Common myeloid progenitor, CD34-positive (primary cell): ENCODE data around the gene RAPGEF6.

Experiments
- CTCF ChIA-PET: fragments of 350-600 bp; sonication (Branson Sonifier 250); formaldehyde crosslinking; loops from one replicate; lab custom pipeline; 2021; ENCODE audit warnings: antibody characterized with exemption; lab: Charles Lee
- POLR2A ChIA-PET: fragments of 350-600 bp; sonication (Branson Sonifier 250); formaldehyde crosslinking; loops from one replicate; lab custom pipeline; 2021; ENCODE audit warnings: antibody characterized with exemption; lab: Charles Lee
- DNase-seq, 3 donors: peaks; one replicate each; pipeline versions ENCODE4 v3.0.0 to v3.0.0-alpha.2; 2013
- H3K27ac ChIP-seq, 2 experiments: 1 replicate in 1 of 2; 2 replicates in 1 of 2; pipeline ENCODE4 v1.7.0; 2013; ENCODE audit warnings: inconsistent platforms in 2 of 2, low read length in 2 of 2, mild to moderate bottlenecking in 2 of 2, low read depth in 1 of 2, moderate library complexity in 1 of 2; ENCODE audit not compliant: severe bottlenecking in 2 of 2, insufficient read depth in 1 of 2, poor library complexity in 1 of 2
- H3K27me3 ChIP-seq, 5 experiments: replicated peaks in 2 of 5; 1 replicate in 3 of 5; 2 replicates in 2 of 5; pipeline versions ENCODE4 v1.6.1 to v1.7.0; 2013; ENCODE audit warnings: low read length in 4 of 5, mild to moderate bottlenecking in 2 of 5, moderate library complexity in 2 of 5, inconsistent platforms in 1 of 5; ENCODE audit not compliant: insufficient read depth in 5 of 5, control insufficient read depth in 4 of 5
- H3K36me3 ChIP-seq, 4 experiments: 1 replicate in 2 of 4; 2 replicates in 2 of 4; pipeline versions ENCODE4 v1.6.1 to v1.7.0; 2013; ENCODE audit warnings: low read length in 3 of 4, control low read depth in 1 of 4, mild to moderate bottlenecking in 1 of 4; ENCODE audit not compliant: control insufficient read depth in 4 of 4, insufficient read depth in 4 of 4
- H3K4me1 ChIP-seq, 4 experiments: 1 replicate in 3 of 4; 2 replicates in 1 of 4; pipeline versions ENCODE4 v1.6.1 to v1.7.1; 2013; ENCODE audit warnings: low read length in 3 of 4, mild to moderate bottlenecking in 3 of 4, control low read depth in 1 of 4, inconsistent platforms in 1 of 4, moderate library complexity in 1 of 4; ENCODE audit not compliant: control insufficient read depth in 4 of 4, insufficient read depth in 4 of 4; ENCODE audit errors: control extremely low read depth in 1 of 4
- H3K4me3 ChIP-seq, 7 experiments: 1 replicate in 4 of 7; 2 replicates in 3 of 7; pipeline versions ENCODE4 v1.5.1 to v1.7.0; 2013; ENCODE audit warnings: mild to moderate bottlenecking in 7 of 7, low read length in 6 of 7, moderate library complexity in 6 of 7, inconsistent platforms in 2 of 7, low read depth in 2 of 7, control low read depth in 1 of 7; ENCODE audit not compliant: insufficient read depth in 4 of 7, control insufficient read depth in 1 of 7; ENCODE audit errors: extremely low read depth in 1 of 7
- H3K9me3 ChIP-seq, 5 experiments: 1 replicate in 4 of 5; 2 replicates in 1 of 5; pipeline versions ENCODE4 v1.6.1 to v1.7.1; 2013; ENCODE audit warnings: low read length in 4 of 5, mild to moderate bottlenecking in 2 of 5, inconsistent platforms in 1 of 5, low read depth in 1 of 5, moderate library complexity in 1 of 5; ENCODE audit not compliant: control insufficient read depth in 4 of 5, insufficient read depth in 2 of 5; ENCODE audit errors: control extremely low read depth in 1 of 5
- WGBS: methylation state at CpG from one replicate; pipeline ENCODE4 v1.1.5; 2013; ENCODE audit not compliant: insufficient coverage; 5-methylcytosine and 5-hydroxymethylcytosine counted together

Gene RAPGEF6

GRCh38 chr5:131613423-131613822 is 21.6 kb downstream of the RAPGEF6 start:
- Histone ChIP-seq H3K27me3 (no peaks in the 10 kb centered on the region), H3K9me3 (peaks cover 0 to 6% (median 0%) of the 10 kb centered on the region in 5 experiments), H3K27ac (no peak overlapping the region), H3K4me1 (peaks cover 5 to 9% (median 6%) of the 10 kb centered on the region in 4 experiments), H3K4me3 (no peak overlapping the region), H3K36me3 (peaks cover 0 to 10% (median 4%) of the 10 kb centered on the region in 4 experiments)
- DNase-seq = no peak
- ChIA-PET CTCF (interaction anchor here (1.1 to 1.7 kb wide), 3 partner anchors 17 to 394 kb away, joined by 3 to 4 read pairs (median 3); no protein-coding TSS in a partner anchor), POLR2A (no interaction called here)

- 91% methylated on average over 1 of the region's 2 CpGs for WGBS
- H3K27ac ChIP-seq = no peak overlapping the region
- peaks cover 0 to 6% (median 0%) of the 10 kb centered on the region in 5 experiments for H3K9me3 ChIP-seq
Measured at GRCh38 chr5:131611064-131611381, 24.0 kb downstream of the RAPGEF6 start.

GRCh38 chr5:131610198-131611063 is 24.6 kb downstream of the RAPGEF6 start:
- Histone ChIP-seq H3K4me3 (no peak overlapping the region), H3K9me3 (peaks cover 0 to 6% (median 0%) of the 10 kb centered on the region in 5 experiments), H3K4me1 (peaks cover 0 to 3% (median 0%) of the 10 kb centered on the region in 4 experiments), H3K27me3 (no peaks in the 10 kb centered on the region), H3K36me3 (peaks cover 0 to 10% (median 4%) of the 10 kb centered on the region in 4 experiments), H3K27ac (no peak overlapping the region)
- ChIA-PET CTCF (interaction anchor here (1.3 to 3.4 kb wide), 3 partner anchors 15 to 397 kb away, joined by 3 to 7 read pairs (median 7); no protein-coding TSS in a partner anchor), POLR2A (interaction anchor here (0.6 kb wide), 1 partner anchor 172 kb away, joined by 4 read pairs; no protein-coding TSS in a partner anchor)
- WGBS = 96% methylated on average over 3 of the region's 6 CpGs
- no peak for DNase-seq

More at GRCh38 chr5:131611064-131611381, 24.0 kb downstream of the RAPGEF6 start:
- Histone ChIP-seq H3K4me3 (no peak overlapping the region), H3K27me3 (no peaks in the 10 kb centered on the region), H3K4me1 (peaks cover 0 to 6% (median 2%) of the 10 kb centered on the region in 4 experiments), H3K36me3 (peaks cover 0 to 10% (median 4%) of the 10 kb centered on the region in 4 experiments)
- DNase-seq = no peak
- POLR2A ChIA-PET = interaction anchor here (0.6 kb wide), 1 partner anchor 171 kb away, joined by 4 read pairs; no protein-coding TSS in a partner anchor
- CTCF ChIA-PET = interaction anchor here (1.3 to 3.4 kb wide), 3 partner anchors 16 to 396 kb away, joined by 3 to 7 read pairs (median 7); no protein-coding TSS in a partner anchor

- WGBS = no CpG with 5 or more reads among the region's 1 CpG
- H3K9me3 ChIP-seq = peaks cover 0 to 4% (median 0%) of the 10 kb centered on the region in 5 experiments
- no peak overlapping the region for H3K4me3 ChIP-seq
- DNase-seq = no peak
- POLR2A ChIA-PET = no interaction called here
- H3K27me3 ChIP-seq = no peaks in the 10 kb centered on the region
- H3K27ac ChIP-seq = no peak overlapping the region
- CTCF ChIA-PET = interaction anchor here (1.3 to 3.4 kb wide), 3 partner anchors 14 to 398 kb away, joined by 3 to 7 read pairs (median 7); no protein-coding TSS in a partner anchor
- peaks cover 0 to 6% (median 4%) of the 10 kb centered on the region in 4 experiments for H3K36me3 ChIP-seq
- peaks cover 0 to 3% (median 0%) of the 10 kb centered on the region in 4 experiments for H3K4me1 ChIP-seq
Measured at GRCh38 chr5:131609774-131610173, 25.3 kb downstream of the RAPGEF6 start.

GRCh38 chr5:131608597-131608996 is 26.4 kb downstream of the RAPGEF6 start:
- POLR2A ChIA-PET = no interaction called here
- no peak for DNase-seq
- H3K36me3 ChIP-seq = peaks cover 2 to 6% (median 4%) of the 10 kb centered on the region in 4 experiments
- no peak overlapping the region for H3K27ac ChIP-seq
- CTCF ChIA-PET = interaction anchor here (0.8 kb wide), 1 partner anchor 11 kb away, joined by 3 read pairs; no protein-coding TSS in a partner anchor
- WGBS = no CpG with 5 or more reads among the region's 5 CpGs
- H3K4me1 ChIP-seq = peaks cover 0 to 3% (median 0%) of the 10 kb centered on the region in 4 experiments
- H3K27me3 ChIP-seq = no peaks in the 10 kb centered on the region
- H3K4me3 ChIP-seq = no peak overlapping the region
- no peaks in the 10 kb centered on the region for H3K9me3 ChIP-seq

GRCh38 chr5:131607903-131608540 is 27.0 kb downstream of the RAPGEF6 start:
- Histone ChIP-seq H3K9me3 (no peaks in the 10 kb centered on the region), H3K36me3 (peaks cover 2 to 6% (median 5%) of the 10 kb centered on the region in 4 experiments), H3K27me3 (no peaks in the 10 kb centered on the region), H3K27ac (no peak overlapping the region), H3K4me3 (no peak overlapping the region), H3K4me1 (peaks cover 0 to 3% (median 0%) of the 10 kb centered on the region in 4 experiments)
- CTCF ChIA-PET = no interaction called here
- no peak for DNase-seq
- WGBS = no CpG with 5 or more reads among the region's 4 CpGs
- POLR2A ChIA-PET = no interaction called here
